SK-N-SH (cell line): ENCODE measurements around the gene GPX7. TPM values are rescaled to one million over a fixed set of nuclear protein-coding genes. Genes with fewer than 3 reads are reported as not detected.

ENCODE experiments used
- CTCF ChIA-PET: fragments of 300-600, 350-600 bp; formaldehyde crosslinking; extraction: SDS; loops from one replicate; lab custom pipeline; 2021; lab: Yijun Ruan, JAX
- POLR2A ChIA-PET: fragments of 350-600 bp; sonication (Branson Sonifier 250); formaldehyde crosslinking; extraction: SDS; loops from one replicate; lab custom pipeline; 2020; ENCODE audit warnings: antibody characterized with exemption, inconsistent platforms; lab: Yijun Ruan, JAX
- DNase-seq: peaks from one replicate; pipeline ENCODE4 v3.0.0; 2012
- H2AFZ ChIP-seq: fragments of 200-600 bp; sonication (generic); 2 replicates; pipeline ENCODE4 v1.8.1; 2016; ENCODE audit warnings: antibody characterized with exemption, mild to moderate bottlenecking, low read depth
- H3F3A ChIP-seq: fragments of 200-600 bp; sonication (generic); replicated peaks from 2 replicates; pipeline ENCODE3; 2016; ENCODE audit warnings: antibody characterized with exemption, mild to moderate bottlenecking; ENCODE audit not compliant: insufficient read depth
- H3K27ac ChIP-seq, 2 experiments: fragments of 200-500 bp in 1 of 2; fragments of 200-600 bp in 1 of 2; sonication (Bioruptor generic) in 1 of 2; sonication (generic), shearing (Covaris generic) in 1 of 2; 2 replicates each; pipeline versions ENCODE4 v1.5.1 to v1.6.1; 2014 to 2016; ENCODE audit warnings: low read depth in 2 of 2, inconsistent platforms in 1 of 2, low read length in 1 of 2, mild to moderate bottlenecking in 1 of 2, mixed read lengths in 1 of 2
- H3K27me3 ChIP-seq: fragments of 200-600 bp; sonication (generic), shearing (Covaris generic); 2 replicates; pipeline ENCODE4 v1.6.1; 2016; ENCODE audit warnings: mixed run types; ENCODE audit not compliant: insufficient read depth
- H3K36me3 ChIP-seq, 2 experiments: fragments of 200-500 bp in 1 of 2; fragments of 200-600 bp in 1 of 2; sonication (Bioruptor generic) in 1 of 2; sonication (generic) in 1 of 2; replicated peaks in 1 of 2; 2 replicates each; pipeline versions ENCODE3 to v1.5.1; 2014 to 2016; ENCODE audit warnings: low read length in 1 of 2, mild to moderate bottlenecking in 1 of 2; ENCODE audit not compliant: insufficient read depth in 2 of 2, control insufficient read depth in 1 of 2
- H3K4me1 ChIP-seq, 2 experiments: fragments of 200-500 bp in 1 of 2; fragments of 200-600 bp in 1 of 2; sonication (Bioruptor generic) in 1 of 2; sonication (generic), shearing (Covaris generic) in 1 of 2; 2 replicates each; pipeline versions ENCODE4 v1.5.1 to v1.6.1; 2014 to 2016; ENCODE audit warnings: low read depth in 1 of 2, low read length in 1 of 2, mixed run types in 1 of 2; ENCODE audit not compliant: insufficient read depth in 2 of 2, control insufficient read depth in 1 of 2
- H3K4me2 ChIP-seq: fragments of 200-600 bp; sonication (generic), shearing (Covaris generic); 2 replicates; pipeline ENCODE4 v1.6.1; 2017; ENCODE audit warnings: mixed run types
- H3K4me3 ChIP-seq, 2 experiments: fragments of 200-500 bp in 1 of 2; fragments of 200-600 bp in 1 of 2; sonication (Bioruptor generic) in 1 of 2; sonication (generic), shearing (Covaris generic) in 1 of 2; 2 replicates each; pipeline versions ENCODE4 v1.5.1 to v1.8.1; 2014 to 2016; ENCODE audit warnings: low read depth in 2 of 2, inconsistent platforms in 1 of 2, low read length in 1 of 2, mild to moderate bottlenecking in 1 of 2, mixed read lengths in 1 of 2, moderate library complexity in 1 of 2
- H3K79me2 ChIP-seq: fragments of 200-600 bp; sonication (generic); 2 replicates; pipeline ENCODE4 v1.8.1; 2017; ENCODE audit warnings: mild to moderate bottlenecking; ENCODE audit not compliant: insufficient read depth
- H3K9ac ChIP-seq: fragments of 200-600 bp; sonication (generic); 2 replicates; pipeline ENCODE4 v1.6.1; 2017; ENCODE audit warnings: mixed run types
- H3K9me2 ChIP-seq: fragments of 200-600 bp; sonication (generic); 2 replicates; pipeline ENCODE4 v1.6.1; 2017; ENCODE audit warnings: mixed run types
- H3K9me3 ChIP-seq: fragments of 200-600 bp; sonication (generic); 2 replicates; pipeline ENCODE4 v1.6.1; 2017; ENCODE audit warnings: mixed run types, mild to moderate bottlenecking, moderate library complexity
- H4K20me1 ChIP-seq: fragments of 200-600 bp; sonication (generic); 2 replicates; pipeline ENCODE4 v1.6.1; 2017; ENCODE audit warnings: mild to moderate bottlenecking, mixed run types; ENCODE audit not compliant: insufficient read depth
- CTCF ChIP-seq: fragments of 200-600 bp; sonication (generic); IDR thresholded peaks from 2 replicates; pipeline ENCODE4 v1.6.1; 2017; ENCODE audit warnings: antibody characterized with exemption, mild to moderate bottlenecking, moderate library complexity
- ELF1 ChIP-seq: IDR thresholded peaks from 2 replicates; pipeline ENCODE4 v1.4.0; 2012
- EP300 ChIP-seq, 2 experiments: IDR thresholded peaks; 2 replicates each; pipeline versions ENCODE4 v1.4.0 to v1.6.1; 2012; ENCODE audit warnings: borderline replicate concordance in 1 of 2, low read depth in 1 of 2, low read length in 1 of 2
- FOSL2 ChIP-seq: IDR thresholded peaks from 2 replicates; pipeline ENCODE4 v1.4.0; 2012; ENCODE audit warnings: low read depth, mild to moderate bottlenecking, moderate library complexity, borderline replicate concordance
- FOXJ3 ChIP-seq: sonication (generic); formaldehyde crosslinking; IDR thresholded peaks from 2 replicates; pipeline ENCODE4 v1.5.1; 2020; ENCODE audit warnings: mild to moderate bottlenecking, missing genetic modification reagents
- GATA2 ChIP-seq: sonication (generic); formaldehyde crosslinking; IDR thresholded peaks from 2 replicates; pipeline ENCODE4 v1.5.0; 2020; ENCODE audit warnings: mild to moderate bottlenecking, missing genetic modification reagents
- IRF3 ChIP-seq: fragments of 150-350 bp; IDR thresholded peaks from 2 replicates; pipeline ENCODE4 v1.6.1; 2016; ENCODE audit warnings: mild to moderate bottlenecking, low read depth, low read length
- MXI1 ChIP-seq: IDR thresholded peaks from 2 replicates; pipeline ENCODE4 v1.6.1; 2012; ENCODE audit warnings: mild to moderate bottlenecking, low read depth, low read length, improper control_type of control experiment
- NFIC ChIP-seq: IDR thresholded peaks from 2 replicates; pipeline ENCODE4 v1.4.0; 2012; ENCODE audit warnings: borderline replicate concordance
- POLR2AphosphoS5 ChIP-seq: IDR thresholded peaks from 2 replicates; pipeline ENCODE4 v1.6.1; 2012; ENCODE audit warnings: low read depth, low read length
- RXRA ChIP-seq: IDR thresholded peaks from 2 replicates; pipeline ENCODE4 v1.4.0; 2012; ENCODE audit warnings: low read depth, mild to moderate bottlenecking, borderline replicate concordance
- SIN3A ChIP-seq: IDR thresholded peaks from 2 replicates; pipeline ENCODE4 v1.6.1; 2012; ENCODE audit warnings: low read depth, mild to moderate bottlenecking, low read length, moderate library complexity, borderline replicate concordance
- SMC3 ChIP-seq: IDR thresholded peaks from 2 replicates; pipeline ENCODE4 v1.6.1; 2012; ENCODE audit warnings: low read depth, low read length, improper control_type of control experiment
- TEAD4 ChIP-seq: IDR thresholded peaks from 2 replicates; pipeline ENCODE4 v1.4.0; 2012; ENCODE audit warnings: mild to moderate bottlenecking, borderline replicate concordance; ENCODE audit not compliant: insufficient read depth
- ZBTB33 ChIP-seq: IDR thresholded peaks from 2 replicates; pipeline ENCODE4 v1.4.0; 2012; ENCODE audit warnings: low read depth, borderline replicate concordance
- WGBS: methylation state at CpG from one replicate; pipeline ENCODE4 v1.1.6; 2017; ENCODE audit warnings: low lambda C conversion rate; 5-methylcytosine and 5-hydroxymethylcytosine counted together
- polyA plus RNA-seq, 3 experiments: library from polyadenylated mRNA; depleted of rRNA; stranded (reverse); fragments of >200 nt; gene quantifications; 2 replicates each; pipeline ENCODE4 v1.2.3, GENCODE V29; 2012

The GPX7 gene
- polyA plus RNA-seq, 1 of the 3 experiments (the other 2 are of a cell fraction), result 6.2 TPM

GRCh38 chr1:52637946-52638345 is 35.8 kb downstream of the GPX7 start:
- H3K4me2 ChIP-seq, result no peak overlapping the region
- DNase-seq, result no peak
- H3F3A ChIP-seq, result no peaks in the 10 kb centered on the region
- H3K79me2 ChIP-seq, result no peaks in the 10 kb centered on the region
- H3K9me3 ChIP-seq, result no peaks in the 10 kb centered on the region
- WGBS, result 86% methylated on average over 4 of the region's 4 CpGs
- no peak overlapping the region for H3K4me3 ChIP-seq
- H2AFZ ChIP-seq, result no peak overlapping the region
- no peaks in the 10 kb centered on the region for H3K9me2 ChIP-seq
- no peak for TF ChIP-seq ELF1
- no peak for TF ChIP-seq NFIC
- no peak for TF ChIP-seq IRF3
- no peak for TF ChIP-seq POLR2AphosphoS5
- no peak for TF ChIP-seq CTCF
- TF ChIP-seq FOXJ3 (CRISPR knock-in tag), result no peak
- no peak for TF ChIP-seq GATA2
- no peak for TF ChIP-seq EP300 (IDR thresholded peaks at IDR 0.05; ENCODE audit: borderline replicate concordance in 1 of 2, low read depth in 1 of 2, low read length in 1 of 2)
- TF ChIP-seq ZBTB33, result no peak
- no peak for TF ChIP-seq FOSL2
- no peak for TF ChIP-seq SMC3
- TF ChIP-seq MXI1, result no peak
- no peak for TF ChIP-seq TEAD4
- TF ChIP-seq SIN3A, result no peak
- TF ChIP-seq RXRA, result no peak
- TF ChIP-seq, all 33 proteins: peak for 0
- H3K36me3 ChIP-seq, result no peaks in the 10 kb centered on the region
- no peaks in the 10 kb centered on the region; the same call in 1 of the 2 replicates for H3K27me3 ChIP-seq
- CTCF ChIA-PET, result no interaction called here
- POLR2A ChIA-PET, result interaction anchor here (0.6 kb wide), 1 partner anchor 15 kb away, joined by 6 read pairs; no protein-coding TSS in a partner anchor
- no peak overlapping the region for H3K9ac ChIP-seq
- H4K20me1 ChIP-seq, result no peaks in the 10 kb centered on the region
- no peak overlapping the region for H3K27ac ChIP-seq
- peaks cover 0 to 3% of the 10 kb centered on the region in 2 experiments; a peak in 1 of 4 replicates for H3K4me1 ChIP-seq
